GM12891 (cell line): Measurements from ENCODE around the gene CAPN1.

ENCODE experiments used
- POLR2A ChIP-seq: IDR thresholded peaks from 2 replicates; pipeline ENCODE4 v1.6.1; 2011; ENCODE audit warnings: low read depth, low read length, control low read depth
- POLR2AphosphoS5 ChIP-seq: IDR thresholded peaks from 2 replicates; pipeline ENCODE4 v1.6.1; 2011; ENCODE audit warnings: low read depth, low read length, control low read depth

- TF ChIP-seq POLR2A (no peak), POLR2AphosphoS5 (no peak)
Observed at GRCh38 chr11:65260302-65260701, 78.6 kb downstream of the CAPN1 start.
